HG03469 (cell line): ENCODE results near the gene PER1.
A peak's percentile ranks its signal among the peaks of the same experiment; 100 is the strongest.

ENCODE experiments used
- ATAC-seq: cut with Tn5 transposase; IDR thresholded peaks from one replicate; pipeline ENCODE4 v1.9.1; 2021; ENCODE audit warnings: mild to moderate bottlenecking, moderate library complexity, moderate number of reproducible peaks; ENCODE audit not compliant: unreplicated experiment

PER1 gene

DNA sequence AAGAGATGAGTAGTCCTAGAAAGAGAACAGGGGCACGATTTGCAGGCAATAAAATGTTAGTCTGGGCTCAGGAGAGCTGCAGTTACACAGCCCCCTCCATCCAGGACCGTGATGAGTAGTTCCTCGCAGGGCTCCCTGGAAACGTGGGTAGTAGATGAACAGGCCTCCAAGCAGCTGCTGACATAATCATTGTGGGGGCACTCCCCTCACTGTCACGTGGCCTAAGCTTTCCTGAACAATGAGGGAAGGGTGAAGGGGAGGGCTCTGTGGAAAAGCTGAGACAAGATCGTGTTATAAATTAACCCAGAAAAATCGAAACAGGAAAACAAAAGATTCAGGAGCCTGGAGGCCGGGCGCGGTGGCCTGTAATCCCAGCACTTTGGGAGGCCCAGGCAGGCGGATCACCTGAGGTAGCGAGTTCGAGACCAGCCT, 1.3 kb upstream of the PER1 start:
- ATAC-seq: no peak

DNA sequence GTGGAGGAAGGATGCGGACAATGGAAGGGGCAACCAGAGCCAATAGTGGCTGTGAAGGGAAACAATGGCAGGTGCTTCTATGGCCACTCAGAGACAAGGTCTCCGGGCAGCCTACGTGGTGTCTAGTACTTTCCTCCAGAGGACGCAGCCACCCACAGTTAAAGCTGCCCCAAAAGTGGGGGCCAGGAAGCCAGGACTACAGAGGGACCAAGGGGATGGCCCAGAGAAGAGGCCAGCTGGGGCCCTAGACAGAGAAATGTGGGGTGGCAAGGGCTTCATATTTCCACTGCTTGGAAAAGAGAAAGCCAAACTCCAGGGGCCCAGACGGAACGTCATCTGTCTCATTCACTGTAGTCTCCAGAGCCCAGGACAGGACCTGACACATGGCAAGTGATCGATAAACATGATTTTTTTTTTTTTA, 837 bp upstream of the PER1 start:
- ATAC-seq: no peak

DNA sequence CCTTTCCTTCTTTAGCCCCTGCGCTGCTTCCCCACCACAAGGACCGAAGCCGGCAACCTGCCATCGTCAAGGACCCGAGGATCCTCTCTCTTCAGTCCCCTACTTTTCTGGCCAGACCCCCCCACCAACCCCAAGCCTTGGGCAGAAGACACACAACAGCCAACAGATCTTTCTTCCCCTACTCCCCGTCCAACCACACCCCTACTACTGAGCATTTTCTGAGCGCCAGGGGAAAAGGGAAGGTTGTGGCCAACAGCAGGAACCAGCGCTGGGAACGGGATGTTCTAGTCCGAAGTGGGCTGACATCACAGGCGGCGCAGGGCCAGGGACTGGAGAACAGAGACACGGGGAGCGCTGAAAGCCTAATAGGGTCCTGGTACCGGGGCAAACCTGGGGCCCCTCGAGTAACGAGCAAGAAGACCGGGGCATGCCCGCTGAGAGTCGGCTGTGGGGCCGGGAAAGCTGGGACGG, 528 bp downstream of the PER1 start:
- ATAC-seq: no peak

DNA sequence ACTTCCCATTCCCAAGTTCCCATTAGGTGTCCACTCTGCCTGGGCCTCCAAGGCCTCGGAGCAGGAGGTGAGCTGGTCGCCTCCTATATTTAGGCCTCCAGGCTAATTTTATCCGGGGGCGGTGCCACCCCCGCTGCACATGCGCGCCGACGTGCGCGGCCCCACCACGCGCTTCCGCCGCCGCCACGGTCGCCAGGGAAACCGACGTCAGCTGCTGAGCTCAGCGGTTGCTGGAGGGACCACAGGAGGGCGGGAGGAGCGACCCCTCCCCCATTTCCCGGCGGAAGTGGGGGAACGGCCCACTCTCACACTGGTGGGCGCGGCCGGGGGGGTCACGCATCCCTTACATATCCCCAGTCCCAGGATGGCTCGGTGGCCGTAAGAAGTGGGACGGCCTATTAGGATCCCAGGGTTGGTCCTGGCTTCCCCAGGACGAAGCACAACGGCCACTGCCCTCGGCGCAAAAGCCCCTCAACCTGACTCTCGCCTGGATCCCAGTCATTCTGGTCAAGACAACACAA, 1.0 kb downstream of the PER1 start:
- peak; percentile 32 for ATAC-seq

DNA sequence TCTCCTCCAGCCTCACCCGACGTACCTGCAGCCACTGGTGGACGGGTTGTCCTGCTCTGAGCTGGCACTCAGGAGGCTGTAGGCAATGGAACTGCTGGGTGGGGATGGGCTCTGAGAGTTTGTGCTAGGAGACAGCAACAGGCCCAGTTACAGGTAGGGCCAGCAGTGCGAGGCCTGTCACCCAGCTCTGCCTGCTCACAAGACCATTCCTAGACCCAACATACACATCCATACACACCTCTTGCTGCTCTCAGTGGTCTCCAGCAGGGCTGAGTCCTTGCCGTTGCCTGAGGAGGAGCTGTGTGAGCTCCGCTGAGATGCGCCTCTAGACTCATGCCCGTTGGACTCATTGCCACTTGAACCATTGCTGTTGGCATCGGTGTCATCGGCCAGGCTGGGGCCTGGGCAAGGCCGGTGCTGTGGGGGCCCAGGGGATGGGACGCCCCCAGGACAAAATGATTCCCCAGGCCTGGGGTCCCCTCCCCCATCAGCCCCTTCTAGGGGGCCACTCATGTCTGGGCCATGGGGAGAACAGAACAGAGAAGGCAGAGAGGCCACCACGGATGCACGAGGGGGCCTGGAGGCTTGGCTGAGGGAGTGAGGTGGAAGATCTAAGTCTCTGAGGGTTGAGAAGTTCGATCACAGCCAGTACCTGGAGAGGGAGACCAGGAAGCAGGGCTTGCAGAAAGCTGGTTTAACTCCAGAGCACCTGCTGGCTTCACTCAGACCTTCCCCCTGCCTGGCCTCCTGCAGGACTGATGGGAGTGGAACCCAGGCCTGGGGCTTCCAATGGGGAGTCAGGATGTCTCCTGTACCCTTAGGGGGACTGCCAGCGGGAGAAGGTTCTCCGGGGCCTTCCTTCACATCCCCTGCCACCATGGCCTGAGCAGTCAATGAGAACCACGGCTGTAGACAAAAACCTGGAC, 1.7 kb downstream of the PER1 start:
- ATAC-seq: no peak

DNA sequence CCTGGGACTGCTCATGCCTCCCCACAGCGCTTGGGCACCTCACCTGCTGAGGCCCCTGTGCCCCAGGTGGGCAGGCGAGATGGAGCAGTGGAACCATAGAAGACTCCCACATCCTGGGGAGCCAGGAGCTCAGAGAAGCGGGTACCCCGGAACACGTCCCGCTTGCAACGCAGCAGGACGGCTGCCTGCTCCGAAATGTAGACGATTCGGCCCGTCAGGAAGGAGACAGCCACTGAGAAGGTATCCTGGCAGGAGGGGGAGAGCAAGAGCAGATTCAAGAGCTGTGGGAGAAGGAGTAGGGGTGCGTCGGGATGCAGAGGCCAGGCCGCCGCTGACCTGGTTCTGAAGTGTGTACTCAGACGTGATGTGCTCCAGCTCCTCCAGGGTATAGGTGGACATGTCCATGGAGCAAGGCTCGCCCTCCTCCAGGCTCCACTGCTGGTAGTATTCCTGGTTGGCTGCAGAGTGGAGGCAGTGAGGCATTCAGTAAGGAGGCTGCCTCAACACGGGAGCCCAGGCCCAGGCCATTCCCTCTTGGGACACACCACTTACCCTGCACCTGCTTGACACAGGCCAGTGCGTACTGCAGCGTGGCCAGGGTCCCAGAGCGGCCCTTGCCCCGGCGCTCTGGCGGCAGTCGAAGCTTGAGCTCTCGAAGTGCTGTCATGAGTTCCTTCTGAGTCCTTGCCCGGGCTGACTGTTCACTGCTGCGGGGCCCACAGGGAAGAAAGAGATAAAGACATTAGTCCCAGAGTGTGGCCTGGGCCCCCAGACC, 2.6 kb downstream of the PER1 start:
- ATAC-seq: no peak

DNA sequence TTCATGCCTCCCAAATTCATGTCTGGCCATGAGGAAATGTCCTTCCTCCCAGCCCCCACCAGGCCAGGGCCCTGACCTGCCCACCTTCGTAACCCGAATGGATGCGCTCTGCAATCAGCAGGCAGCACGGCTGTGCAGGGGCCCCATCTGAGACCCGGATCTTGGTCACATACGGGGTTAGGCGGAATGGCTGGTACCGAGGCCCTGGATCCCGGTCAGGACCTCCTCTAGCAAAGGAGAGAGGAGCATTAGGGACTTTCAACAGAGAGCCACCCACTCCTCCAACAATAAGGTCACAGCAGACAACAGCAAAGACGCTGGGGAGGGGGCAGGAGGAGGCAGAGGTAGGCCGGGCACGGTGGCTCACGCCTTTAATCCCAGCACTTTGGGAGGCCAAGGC, 3.6 kb downstream of the PER1 start:
- ATAC-seq: no peak

DNA sequence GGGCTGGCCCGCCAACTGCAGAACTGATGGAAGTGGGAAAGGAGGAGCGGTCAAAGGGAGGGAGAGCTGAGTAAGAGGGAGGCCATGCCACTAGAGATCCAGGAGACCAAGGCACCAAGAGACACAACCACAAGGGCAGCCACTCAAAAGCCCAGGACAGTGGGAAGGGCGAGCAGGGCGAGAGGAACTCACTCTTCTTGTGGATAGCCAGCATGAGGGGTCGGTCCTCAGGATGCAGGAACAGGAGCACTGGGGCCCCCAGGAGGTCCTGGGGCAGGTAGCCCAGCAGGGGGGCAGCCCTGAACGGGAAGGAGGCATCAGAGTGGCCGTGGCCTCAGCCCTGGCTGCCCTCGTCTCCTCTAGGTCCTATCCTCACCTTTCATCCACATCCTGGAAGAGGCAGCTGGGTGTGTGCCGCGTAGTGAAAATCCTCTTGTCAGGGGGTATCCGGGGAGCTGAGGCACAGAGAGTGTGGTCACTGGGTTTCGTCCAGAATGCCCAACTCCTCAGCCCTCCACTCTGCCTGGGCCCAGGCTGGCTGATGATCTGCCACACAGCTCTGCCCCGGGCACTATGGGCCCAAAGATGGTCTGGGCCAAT, 4.3 kb downstream of the PER1 start:
- no peak for ATAC-seq

DNA sequence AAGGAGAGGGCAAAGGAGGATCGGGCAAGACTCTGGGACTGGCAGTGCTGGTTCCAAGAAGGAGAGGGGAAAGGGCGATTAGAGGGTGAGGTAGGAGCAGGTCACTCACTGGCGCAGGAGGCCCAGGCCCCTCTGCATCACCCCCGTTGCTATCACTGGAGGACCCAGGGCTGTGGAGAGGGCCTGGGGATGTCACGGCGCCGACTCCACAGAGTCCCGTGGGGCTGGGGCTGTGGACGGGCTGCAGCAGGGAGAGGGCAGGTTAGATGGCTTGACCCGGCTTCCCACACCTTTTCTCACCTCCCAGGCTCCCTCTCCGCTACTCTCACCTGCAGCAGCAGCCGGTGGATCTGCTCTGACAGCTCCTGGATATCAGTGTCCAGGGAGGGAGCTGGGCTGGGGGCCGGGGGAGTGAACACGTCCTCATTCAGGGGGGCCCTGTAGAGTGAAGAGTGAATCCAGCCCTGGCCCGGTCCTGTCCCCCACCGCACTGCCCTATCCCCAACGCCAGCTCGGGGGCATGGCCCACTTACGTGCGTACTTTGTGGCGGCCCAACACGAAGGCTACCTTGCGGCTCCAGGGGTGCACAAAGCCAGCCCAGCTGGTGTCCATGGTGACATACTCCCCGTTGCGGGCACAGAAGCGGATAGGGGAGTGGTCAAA, 4.9 kb downstream of the PER1 start:
- no peak for ATAC-seq

DNA sequence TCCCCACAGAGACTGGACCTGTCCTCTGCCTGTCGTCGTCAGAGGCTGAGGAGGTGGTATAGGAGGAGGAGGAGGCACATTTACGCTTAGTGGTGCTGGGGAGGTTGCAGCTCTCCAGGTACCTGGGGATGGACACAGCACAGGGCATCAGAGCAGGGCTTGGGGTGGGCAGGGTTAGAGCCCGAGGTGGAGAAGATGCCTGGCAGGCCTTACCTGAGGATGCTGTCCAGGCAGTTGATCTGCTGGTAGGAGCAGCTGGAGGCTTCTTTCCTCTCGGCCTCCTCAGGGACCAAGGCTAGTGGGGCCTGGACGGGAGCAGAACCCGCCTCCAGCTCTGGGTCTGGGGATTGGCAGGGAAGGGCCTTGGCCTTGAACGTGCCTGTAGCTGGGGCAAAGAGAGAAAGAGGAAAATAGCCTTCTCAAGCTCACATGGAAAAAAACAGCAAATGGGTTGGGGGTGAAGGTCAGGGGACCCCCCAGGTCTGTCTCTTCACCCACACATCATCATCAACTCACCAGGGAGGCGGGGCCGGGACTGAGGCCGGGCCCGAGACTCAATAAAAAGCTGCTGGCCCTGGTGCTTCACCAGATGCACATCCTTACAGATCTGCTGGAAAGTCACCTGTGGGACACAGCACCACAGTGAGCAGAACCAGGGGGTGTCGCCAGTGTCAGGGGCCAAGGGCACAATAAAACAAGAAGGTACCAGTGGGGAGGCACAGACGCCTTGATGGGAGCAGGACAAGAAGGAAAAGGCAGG, 5.6 kb downstream of the PER1 start:
- ATAC-seq: no peak

DNA sequence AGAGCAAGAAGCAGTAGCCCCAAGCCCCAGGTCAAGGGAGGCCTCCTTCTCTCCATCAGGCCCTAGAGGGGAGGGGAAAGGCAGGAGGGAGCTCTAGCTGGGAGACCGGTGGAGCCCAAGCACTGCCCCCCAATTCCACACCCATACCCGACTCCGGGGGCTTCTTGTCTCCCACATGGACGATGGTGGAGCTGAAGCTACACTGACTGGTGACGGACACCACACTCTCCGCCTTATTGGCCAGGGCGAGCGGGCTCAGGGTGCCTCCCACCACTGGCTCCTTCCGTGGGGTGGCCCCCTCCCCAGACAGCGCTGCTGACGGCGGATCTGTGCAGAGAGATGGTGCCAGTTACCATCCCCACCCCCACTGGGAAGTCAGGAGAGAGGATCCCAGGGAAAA, 6.4 kb downstream of the PER1 start:
- ATAC-seq: no peak

DNA sequence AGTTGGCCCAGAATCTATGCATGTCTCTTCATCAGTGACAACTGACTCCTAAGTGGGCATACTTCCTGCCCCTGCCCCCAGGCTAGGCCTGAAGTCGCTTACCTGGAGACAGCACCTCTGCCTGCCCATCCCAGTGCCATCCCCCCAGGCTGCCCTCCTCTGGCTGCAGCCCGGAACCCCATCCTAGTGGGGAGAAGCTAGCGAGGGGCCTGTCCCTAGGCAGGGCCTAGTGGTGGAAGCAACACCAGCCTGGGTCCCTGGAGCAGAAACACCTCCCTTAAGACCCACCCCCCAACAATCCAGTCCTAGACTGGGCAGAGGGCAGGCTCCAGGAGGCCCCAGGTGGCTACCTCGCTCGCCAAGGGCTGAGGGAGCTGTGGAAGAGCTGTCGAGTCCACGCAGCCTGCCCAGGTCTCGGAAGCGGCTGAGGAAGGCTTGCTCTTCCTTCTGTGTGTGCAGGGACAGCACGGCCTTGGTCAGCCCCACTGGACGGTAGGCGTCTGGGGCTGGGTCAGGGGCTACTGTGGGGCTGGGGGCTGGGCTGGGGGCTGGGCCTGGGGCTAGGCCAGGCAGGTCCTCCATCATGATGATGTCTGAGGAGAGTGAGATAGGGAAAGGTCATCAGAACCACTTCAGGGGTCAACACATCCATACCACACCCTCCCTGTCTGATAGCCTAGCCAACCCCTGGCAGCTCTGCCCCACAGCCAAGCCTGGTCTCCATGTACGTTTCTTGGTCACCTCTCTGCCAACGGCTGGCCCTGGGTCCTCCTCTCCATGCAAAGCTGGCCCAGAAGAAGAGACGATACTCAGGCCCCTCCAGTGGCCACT, 7.6 kb downstream of the PER1 start:
- no peak for ATAC-seq

DNA sequence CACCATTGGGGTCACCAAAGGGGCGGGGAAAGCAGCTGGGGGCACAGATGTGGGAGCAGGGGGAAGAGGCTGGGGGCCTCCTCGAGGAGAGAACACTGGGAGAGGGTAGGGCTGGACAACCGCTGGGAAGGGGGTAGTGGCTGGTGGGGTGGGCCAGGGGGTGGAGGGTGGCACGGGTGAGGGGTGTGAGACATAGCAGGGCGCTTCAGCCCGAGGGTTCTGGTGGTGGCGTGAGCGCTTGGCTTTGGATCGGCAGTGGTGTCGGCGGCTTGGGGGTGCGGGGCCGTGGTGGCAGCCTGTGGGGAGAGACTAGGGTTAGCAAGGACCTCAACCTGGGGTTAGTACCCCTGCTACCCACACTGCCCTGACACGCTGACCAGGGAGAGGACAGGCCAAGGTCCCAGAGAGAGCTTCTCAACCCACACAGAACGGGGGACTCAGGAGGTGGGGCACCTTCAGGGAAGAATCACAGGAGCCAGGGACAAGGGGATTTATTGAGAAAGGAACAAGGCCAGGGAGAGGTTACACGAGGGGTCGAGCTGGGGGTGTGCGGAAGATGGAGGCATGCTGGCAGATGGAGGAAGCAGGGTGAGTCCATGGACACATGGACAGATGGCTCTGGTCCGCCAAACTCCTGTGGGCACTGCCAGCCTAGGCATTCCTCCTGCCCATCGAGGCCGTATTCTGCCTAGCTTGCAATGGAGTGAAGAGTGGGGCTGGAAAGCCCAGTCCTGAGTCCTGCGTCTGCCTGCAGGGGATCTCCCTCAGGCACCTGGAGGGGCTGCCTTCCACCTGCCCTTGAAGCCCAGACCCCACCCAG, 8.4 kb downstream of the PER1 start:
- ATAC-seq: no peak

DNA sequence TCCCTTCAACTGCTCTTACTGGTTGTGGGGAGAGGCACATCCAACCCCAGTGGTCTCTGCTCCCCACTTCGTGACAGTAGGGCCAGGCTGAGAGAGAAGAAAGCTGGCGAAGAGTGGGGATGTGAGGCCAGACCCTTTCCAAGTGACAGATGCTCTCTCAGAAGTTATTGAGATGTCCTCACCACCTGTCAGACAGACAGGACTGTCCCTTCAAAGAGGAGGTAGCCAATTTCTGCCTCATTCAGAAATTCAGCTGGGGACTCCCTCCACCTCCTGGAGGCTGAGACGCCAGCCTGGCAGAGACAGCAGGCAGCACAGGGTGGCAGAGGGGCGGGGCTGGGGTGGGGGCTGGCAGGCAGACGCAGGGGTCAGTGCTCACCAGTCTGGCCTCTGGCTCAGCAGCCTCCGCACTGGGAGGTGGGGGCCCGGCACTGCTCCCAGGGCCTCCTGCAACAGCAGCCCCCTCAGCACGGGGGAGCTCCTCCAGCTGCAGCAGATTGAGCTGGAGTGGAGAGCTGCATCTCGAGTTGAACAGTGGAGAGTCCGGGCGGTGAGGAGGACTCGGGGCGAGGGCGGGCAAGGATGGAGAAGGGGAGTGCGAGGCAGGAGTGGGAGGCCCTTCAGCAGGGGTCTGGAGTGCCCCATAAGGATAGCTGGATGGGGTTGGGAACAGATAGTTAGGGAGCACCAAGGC, 9.2 kb downstream of the PER1 start:
- no peak for ATAC-seq

DNA sequence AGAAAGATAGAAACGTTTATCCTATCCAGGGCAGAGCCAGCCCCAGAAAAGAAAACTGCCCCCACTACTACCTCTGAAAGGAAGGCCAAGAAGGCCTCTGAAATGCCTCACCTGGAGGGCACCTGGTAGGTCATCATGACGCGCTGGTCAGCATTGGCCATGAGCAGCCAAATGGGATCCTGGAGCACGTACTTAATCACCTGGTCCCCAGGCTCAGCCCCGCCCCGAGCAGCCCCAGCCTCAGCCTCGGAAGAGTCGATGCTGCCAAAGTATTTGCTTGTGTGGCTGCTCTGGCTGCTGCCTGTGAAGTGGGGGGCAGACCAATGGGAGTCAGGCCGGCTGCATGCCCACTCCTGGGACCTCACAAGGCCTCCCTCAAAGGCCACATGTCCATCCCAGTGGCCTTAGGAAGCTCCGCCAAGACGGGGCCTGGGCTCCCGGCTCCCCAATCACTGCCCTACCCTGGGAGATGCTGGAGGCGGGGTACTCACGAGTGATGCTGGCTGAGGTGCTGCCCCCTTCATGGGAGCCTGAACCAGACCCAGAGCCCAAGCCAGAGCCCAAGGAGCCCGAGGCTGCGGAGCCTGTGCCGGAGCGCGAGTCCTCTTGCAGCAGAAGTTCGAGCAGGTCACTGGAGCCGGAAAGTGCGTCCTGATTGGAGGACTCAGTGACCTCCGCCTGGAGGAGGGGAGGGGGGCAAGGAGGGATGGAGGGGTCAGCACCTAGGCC, 9.9 kb downstream of the PER1 start:
- ATAC-seq: no peak

DNA sequence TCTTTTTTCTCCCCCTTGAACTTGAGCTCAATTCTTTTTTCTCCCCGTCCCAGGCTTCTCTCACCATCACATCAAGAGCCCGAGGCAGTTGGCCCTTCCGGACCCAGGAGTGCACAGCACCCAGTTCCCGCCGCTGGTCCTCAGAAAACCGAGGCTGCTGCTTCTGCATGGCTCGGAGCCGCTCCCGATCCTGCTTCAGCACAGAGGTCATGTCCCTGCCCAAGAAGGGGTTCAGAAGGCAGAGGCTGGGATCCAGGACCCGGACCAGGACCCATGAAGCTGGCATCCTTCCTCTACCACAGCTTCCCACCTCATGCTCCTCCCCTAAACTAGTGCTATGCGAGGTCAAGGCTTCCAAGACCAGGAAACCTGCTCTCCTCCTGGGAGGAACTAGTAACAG, 10.5 kb downstream of the PER1 start:
- no peak for ATAC-seq

DNA sequence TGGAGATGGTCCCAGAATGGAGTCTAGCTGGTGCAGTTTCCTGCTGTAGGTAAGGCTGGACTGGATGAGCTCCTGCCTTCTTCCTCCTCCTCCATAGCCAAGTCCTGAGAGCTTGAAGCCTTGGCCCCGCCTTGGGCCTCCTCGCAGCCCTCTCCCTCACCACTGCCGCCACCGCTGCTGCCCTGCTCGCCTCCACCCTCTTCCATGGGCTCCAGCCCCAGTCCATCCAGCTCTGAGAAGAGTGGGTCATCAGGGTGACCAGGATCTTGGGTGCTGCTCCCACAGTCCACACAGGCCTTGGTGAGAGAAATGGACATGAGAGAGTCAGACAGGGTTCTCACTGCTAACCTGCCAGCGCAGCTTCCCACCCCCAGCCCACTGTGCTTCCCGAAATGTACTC, 11.2 kb downstream of the PER1 start:
- ATAC-seq: no peak
